Adrenal gland (tissue), 12 donors: ENCODE results near the gene INSR. TPM values are rescaled to one million over a fixed set of nuclear protein-coding genes. Genes with fewer than 3 reads are reported as not detected.

Experiments
- DNase-seq, 7 donors: peaks; one replicate each; pipeline ENCODE4 v3.0.0-alpha.2; 2019 to 2020
- H3K27ac ChIP-seq, 5 donors: fragments of 200-600 bp; sonication (generic) in 4 of 5; 1 replicate in 3 of 5; 2 replicates in 2 of 5; pipeline versions ENCODE4 v1.5.1 to v1.8.0; 2016 to 2020; ENCODE audit warnings: mild to moderate bottlenecking in 1 of 5
- H3K27me3 ChIP-seq: fragments of 200-600 bp; 2 replicates; pipeline ENCODE4 v1.8.0; 2021
- H3K36me3 ChIP-seq, 2 donors: fragments of 200-600 bp; replicated peaks in 1 of 2; 1 replicate in 1 of 2; 2 replicates in 1 of 2; pipeline versions ENCODE4 v1.5.1 to v1.8.0; 2018 to 2022
- H3K4me1 ChIP-seq, 2 donors: fragments of 200-600 bp; replicated peaks in 1 of 2; 1 replicate in 1 of 2; 2 replicates in 1 of 2; pipeline versions ENCODE4 v1.5.1 to v1.8.0; 2018 to 2021
- H3K4me3 ChIP-seq, 4 donors: fragments of 200-600 bp; sonication (generic) in 3 of 4; one replicate each; pipeline ENCODE4 v1.5.1; 2016 to 2018
- H3K9me3 ChIP-seq, 3 donors: fragments of 200-600 bp; sonication (generic) in 1 of 3; replicated peaks in 1 of 3; 1 replicate in 2 of 3; 2 replicates in 1 of 3; pipeline versions ENCODE4 v1.5.1 to v1.8.0; 2016 to 2021
- CTCF ChIP-seq, 6 experiments: fragments of 450-650 bp in 4 of 6; fragments of 200-600 bp in 2 of 6; sonication (generic) in 1 of 6; IDR thresholded peaks; 1 replicate in 5 of 6; 2 replicates in 1 of 6; pipeline versions ENCODE4 v1.5.1 to v1.8.0; 2016 to 2021; ENCODE audit warnings: antibody characterized with exemption in 6 of 6, mild to moderate bottlenecking in 2 of 6, moderate library complexity in 1 of 6
- POLR2A ChIP-seq, 2 donors: fragments of 450-650 bp; IDR thresholded peaks; one replicate each; pipeline ENCODE4 v1.6.1; 2017; ENCODE audit warnings: antibody characterized with exemption in 2 of 2, mild to moderate bottlenecking in 2 of 2, moderate library complexity in 1 of 2
- WGBS, 4 donors: extraction: QIAGEN DNeasy Blood & Tissue Kit in 2 of 4; methylation state at CpG; one replicate each; pipeline versions ENCODE4 v1.1.5 to v1.1.7; 2013 to 2017; 5-methylcytosine and 5-hydroxymethylcytosine counted together
- intact Hi-C, 2 donors: fragments of 100-400 bp; cut with DNase I; formaldehyde crosslinking; loops; one replicate each; pipeline versions ENCODE4 v1.14.1 to v1.15.0; 2022 to 2023
- polyA plus RNA-seq, 3 donors: library from polyadenylated mRNA; stranded (reverse); fragments of 200-250 nt in 2 of 3; fragments of 350-450 nt in 1 of 3; fragmentation: Illumina TruSeq in 1 of 3; extraction: RNeasy Lipid Tissue Mini Kit (QIAGEN cat#74804) in 1 of 3; gene quantifications; one replicate each; pipeline ENCODE4 v1.2.3, GENCODE V29; 2013 to 2014
- total RNA-seq, 9 donors: library from RNA; depleted of rRNA in 4 of 9; stranded (reverse); fragments of >200 nt in 4 of 9; fragments of 120-200 nt in 1 of 9; fragmentation: NEBNext Ultra II Directional in 1 of 9; extraction: Animal tissue kit (Norgen Biotek cat#: 25700) in 1 of 9; gene quantifications; one replicate each; pipeline versions ENCODE4 v1.1.0 to v1.2.4, GENCODE V29; 2013 to 2023
- donor health status: healthy with polysubstance abuse.
- donor health status: Bipolar disorder and iron deficiency.
- donor health status: DM: yes; HTN: yes; CAD: no.
- donor health status: DM: no; HTN: no; CAD: no.
- donor health status: DM: no; HTN: no; CAD: no.
- donor health status: DM: yes; HTN: yes; CAD: no.

INSR gene
- total and polyA plus RNA-seq, 12 donors, result 19.0 to 327 (median 99.9) TPM

GRCh38 chr19:7074705-7075282, 219.4 kb downstream of the INSR start:
- TF ChIP-seq POLR2A (IDR thresholded peaks at IDR 0.05), result no peak
- no peak for TF ChIP-seq CTCF (IDR thresholded peaks at IDR 0.05)
- peak in 1 of 7 donors; percentile 46 for DNase-seq
- intact Hi-C loops, result no loop called here
- WGBS, 4 donors, result 92 to 98% (median 97%) methylated on average over 16 to 27 of the region's 29 CpGs
- Histone ChIP-seq H3K36me3 (peaks cover 0 to 82% of the 10 kb centered on the region in 2 donors), H3K4me3 (no peak overlapping the region), H3K9me3 (peaks cover 0 to 28% (median 11%) of the 10 kb centered on the region in 3 donors), H3K27ac (no peak overlapping the region), H3K27me3 (no peaks in the 10 kb centered on the region), H3K4me1 (peaks cover 5 to 14% of the 10 kb centered on the region in 2 donors)

GRCh38 chr19:7072541-7072940, 221.7 kb downstream of the INSR start:
- H3K36me3 ChIP-seq, result peaks cover 0 to 62% of the 10 kb centered on the region in 2 donors
- H3K27ac ChIP-seq, result no peak overlapping the region
- WGBS, 4 donors, result 92 to 97% (median 95%) methylated on average over 6 of the region's 6 CpGs
- no peak for DNase-seq
- intact Hi-C loops, result no loop called here
- TF ChIP-seq CTCF (IDR thresholded peaks at IDR 0.05) (no peak), POLR2A (IDR thresholded peaks at IDR 0.05) (no peak)
- H3K4me3 ChIP-seq, result no peak overlapping the region
- no peaks in the 10 kb centered on the region for H3K27me3 ChIP-seq
- H3K9me3 ChIP-seq, result peaks cover 0 to 6% (median 3%) of the 10 kb centered on the region in 3 donors
- peaks cover 5 to 14% of the 10 kb centered on the region in 2 donors for H3K4me1 ChIP-seq

DNA sequence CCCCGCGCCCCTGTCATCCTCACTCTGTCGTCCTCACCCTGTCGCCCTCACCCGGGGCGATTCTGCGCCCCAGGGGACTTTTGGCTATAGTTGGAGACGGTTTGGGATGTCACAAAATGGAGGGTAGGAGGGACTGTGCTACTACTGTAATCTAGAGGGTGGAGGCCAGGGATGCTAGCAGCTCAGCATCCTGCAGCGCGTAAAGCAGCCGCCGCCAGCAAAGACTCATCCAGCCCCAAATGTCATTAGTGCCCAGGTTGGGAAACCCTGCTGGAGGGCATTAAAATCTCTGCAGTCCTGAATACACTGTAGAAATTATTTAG, 224.3 kb downstream of the INSR start:
- WGBS, 4 donors, result 0 to 2% (median 0%) methylated on average over 2 to 12 of the region's 12 CpGs
- Histone ChIP-seq H3K36me3 (peaks cover 0 to 35% of the 10 kb centered on the region in 2 donors), H3K4me3 (peak overlapping the region; percentile 65 to 90 (median 71)), H3K9me3 (no peaks in the 10 kb centered on the region), H3K4me1 (peaks cover 5 to 14% of the 10 kb centered on the region in 2 donors), H3K27ac (peak overlapping the region; percentile 17 to 78 (median 74)), H3K27me3 (no peaks in the 10 kb centered on the region)
- intact Hi-C loops, result no loop called here
- DNase-seq, result no peak
- TF ChIP-seq POLR2A (IDR thresholded peaks at IDR 0.05), result no peak
- no peak for TF ChIP-seq CTCF (IDR thresholded peaks at IDR 0.05)

GRCh38 chr19:7069042-7069903, 224.9 kb downstream of the INSR start, which contains the start of gene ZNF557:
ZNF557 (plus strand) TSS chr19:7069703; CDS start chr19:7075075, 5,372 bp downstream.
- peak; percentile 98 to 100 (median 99) for DNase-seq
- Histone ChIP-seq H3K9me3 (no peaks in the 10 kb centered on the region), H3K27me3 (no peaks in the 10 kb centered on the region), H3K4me3 (peak within 1 kb of the TSS; percentile 65 to 90 (median 71)), H3K27ac (peak within 1 kb of the TSS; percentile 17 to 78 (median 74)), H3K4me1 (peaks cover 5 to 14% of the 10 kb centered on the region in 2 donors), H3K36me3 (peaks cover 0 to 32% of the 10 kb centered on the region in 2 donors)
- TF ChIP-seq CTCF (IDR thresholded peaks at IDR 0.05) (no peak), POLR2A (IDR thresholded peaks at IDR 0.05) (peak in 1 of 2 donors; percentile 56)
- WGBS, 4 donors, result 1 to 3% (median 1%) methylated on average over 17 to 56 of the region's 56 CpGs
- intact Hi-C loops, result no loop called here
